Endothelial cell of umbilical vein (primary cell): ENCODE measurements around the gene FAM76B.

ENCODE experiments used
- EZH2 ChIP-seq: IDR thresholded peaks from 2 replicates; pipeline ENCODE4 v1.6.1; 2012; ENCODE audit warnings: borderline replicate concordance, low read depth, mild to moderate bottlenecking, moderate library complexity, low read length, inconsistent platforms; ENCODE audit not compliant: severe bottlenecking
- FOS ChIP-seq: IDR thresholded peaks from 2 replicates; pipeline ENCODE4 v1.6.1; 2011; ENCODE audit warnings: mild to moderate bottlenecking, low read length, moderate library complexity, borderline replicate concordance; ENCODE audit not compliant: insufficient read depth
- MYC ChIP-seq: IDR thresholded peaks from one replicate; pipeline ENCODE4 v1.6.1; 2011; ENCODE audit warnings: mild to moderate bottlenecking, low read depth, low read length
- POLR2A ChIP-seq: IDR thresholded peaks from 2 replicates; pipeline ENCODE4 v1.6.1; 2012; ENCODE audit warnings: low read depth, mild to moderate bottlenecking, control low read depth, low read length
- POLR2AphosphoS5 ChIP-seq: IDR thresholded peaks from 2 replicates; pipeline ENCODE4 v1.6.1; 2012; ENCODE audit warnings: low read depth, mild to moderate bottlenecking, control low read depth, low read length, moderate library complexity; ENCODE audit not compliant: insufficient read depth
- TF ChIP-seq, protein P1 (sequence below), 2 donors: IDR thresholded peaks; 1 replicate in 1 of 2; 2 replicates in 1 of 2; pipeline ENCODE4 v1.5.1; 2011; ENCODE audit warnings: low read length in 2 of 2, mild to moderate bottlenecking in 2 of 2, moderate library complexity in 2 of 2, control low read depth in 1 of 2, inconsistent platforms in 1 of 2, low read depth in 1 of 2; ENCODE audit not compliant: insufficient read depth in 1 of 2; ENCODE audit errors: extremely low read depth in 1 of 2

DNA sequence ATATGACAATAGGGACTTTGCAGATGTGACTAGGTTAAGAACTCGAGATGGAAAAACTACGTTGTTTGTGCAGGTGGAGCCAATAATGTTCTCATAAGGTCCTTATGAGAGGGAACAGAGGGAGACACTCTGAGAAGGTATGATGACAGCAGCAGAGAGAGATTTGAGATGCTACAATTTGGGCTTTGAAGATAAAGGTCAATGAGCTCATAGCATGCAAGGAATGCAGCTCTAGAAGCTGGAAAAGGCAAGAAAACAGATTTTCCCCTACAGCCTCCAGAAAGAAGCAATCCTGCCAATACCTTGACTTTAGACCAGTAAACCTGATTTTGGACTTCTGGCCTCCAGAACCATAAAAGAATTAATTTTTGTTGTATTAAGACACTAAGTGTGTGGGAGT lies 21.1 kb downstream of the FAM76B start:
- TF ChIP-seq POLR2AphosphoS5 (no peak), MYC (no peak), POLR2A (no peak), FOS (no peak), EZH2 (no peak)
- TF ChIP-seq, protein P1, sequence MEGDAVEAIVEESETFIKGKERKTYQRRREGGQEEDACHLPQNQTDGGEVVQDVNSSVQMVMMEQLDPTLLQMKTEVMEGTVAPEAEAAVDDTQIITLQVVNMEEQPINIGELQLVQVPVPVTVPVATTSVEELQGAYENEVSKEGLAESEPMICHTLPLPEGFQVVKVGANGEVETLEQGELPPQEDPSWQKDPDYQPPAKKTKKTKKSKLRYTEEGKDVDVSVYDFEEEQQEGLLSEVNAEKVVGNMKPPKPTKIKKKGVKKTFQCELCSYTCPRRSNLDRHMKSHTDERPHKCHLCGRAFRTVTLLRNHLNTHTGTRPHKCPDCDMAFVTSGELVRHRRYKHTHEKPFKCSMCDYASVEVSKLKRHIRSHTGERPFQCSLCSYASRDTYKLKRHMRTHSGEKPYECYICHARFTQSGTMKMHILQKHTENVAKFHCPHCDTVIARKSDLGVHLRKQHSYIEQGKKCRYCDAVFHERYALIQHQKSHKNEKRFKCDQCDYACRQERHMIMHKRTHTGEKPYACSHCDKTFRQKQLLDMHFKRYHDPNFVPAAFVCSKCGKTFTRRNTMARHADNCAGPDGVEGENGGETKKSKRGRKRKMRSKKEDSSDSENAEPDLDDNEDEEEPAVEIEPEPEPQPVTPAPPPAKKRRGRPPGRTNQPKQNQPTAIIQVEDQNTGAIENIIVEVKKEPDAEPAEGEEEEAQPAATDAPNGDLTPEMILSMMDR (IDR thresholded peaks at IDR 0.05; ENCODE audit: extremely low read depth in 1 of 2, insufficient read depth in 1 of 2, low read depth in 1 of 2, low read length in 2 of 2), result no peak
